Smooth muscle cell (in vitro differentiated cells): Measurements from ENCODE around the gene PHKG2. TPM values are rescaled to one million over a fixed set of nuclear protein-coding genes. Genes with fewer than 3 reads are reported as not detected.

Source experiments
- DNase-seq: peaks from one replicate; lab custom pipeline; 2025; ENCODE audit not compliant: unreplicated experiment; lab: John Stamatoyannopoulos, UW
- H2AFZ ChIP-seq: fragments of 200-600 bp; sonication (generic); 2 replicates; pipeline ENCODE4 v1.6.0; 2016; ENCODE audit warnings: antibody characterized with exemption, low read depth, mild to moderate bottlenecking
- H3F3A ChIP-seq: fragments of 200-600 bp; sonication (generic); 2 replicates; pipeline ENCODE4 v1.6.0; 2017; ENCODE audit warnings: antibody characterized with exemption, low read depth
- H3K27ac ChIP-seq: fragments of 200-600 bp; sonication (generic); 2 replicates; pipeline ENCODE4 v1.5.1; 2016; ENCODE audit warnings: low read depth, mild to moderate bottlenecking
- H3K27me3 ChIP-seq: fragments of 200-600 bp; sonication (generic); 2 replicates; pipeline ENCODE4 v1.6.1; 2016; ENCODE audit warnings: low read depth, mild to moderate bottlenecking
- H3K36me3 ChIP-seq: fragments of 200-600 bp; sonication (generic); 2 replicates; pipeline ENCODE4 v1.5.1; 2016; ENCODE audit warnings: low read depth
- H3K4me1 ChIP-seq: fragments of 200-600 bp; sonication (generic); 2 replicates; pipeline ENCODE4 v1.5.1; 2016; ENCODE audit warnings: low read depth
- H3K4me2 ChIP-seq: fragments of 200-600 bp; sonication (generic); 2 replicates; pipeline ENCODE4 v1.6.0; 2016; ENCODE audit warnings: mild to moderate bottlenecking
- H3K4me3 ChIP-seq: fragments of 200-600 bp; sonication (generic); 2 replicates; pipeline ENCODE4 v1.5.1; 2016; ENCODE audit warnings: mild to moderate bottlenecking
- H3K79me2 ChIP-seq: fragments of 200-600 bp; sonication (generic); 2 replicates; pipeline ENCODE4 v1.6.0; 2016; ENCODE audit warnings: low read depth, mild to moderate bottlenecking
- H3K9ac ChIP-seq: fragments of 200-600 bp; sonication (generic); 2 replicates; pipeline ENCODE4 v1.6.0; 2016; ENCODE audit warnings: low read depth
- H3K9me3 ChIP-seq: fragments of 200-600 bp; sonication (generic); replicated peaks from 2 replicates; pipeline ENCODE4 v1.5.1; 2016; ENCODE audit warnings: low read depth
- H4K20me1 ChIP-seq: fragments of 200-600 bp; sonication (generic); 2 replicates; pipeline ENCODE4 v1.6.0; 2016; ENCODE audit warnings: low read depth
- CTCF ChIP-seq: fragments of 200-600 bp; sonication (generic); IDR thresholded peaks from 2 replicates; pipeline ENCODE4 v1.5.1; 2017; ENCODE audit warnings: borderline replicate concordance, mild to moderate bottlenecking, antibody characterized with exemption; ENCODE audit not compliant: insufficient read depth, poor library complexity, severe bottlenecking
- WGBS: methylation state at CpG from one replicate; pipeline ENCODE4 v1.1.7; 2016; ENCODE audit warnings: low lambda C conversion rate; 5-methylcytosine and 5-hydroxymethylcytosine counted together
- polyA plus RNA-seq: library from polyadenylated mRNA; unstranded; fragments of >200 nt; fragmentation: Nextera tagmentation; extraction: Ambion mirVana; gene quantifications from 2 replicates; pipeline ENCODE4 v1.2.1, GENCODE V29; 2016
- total RNA-seq: library from RNA; depleted of rRNA; stranded (reverse); fragments of >200 nt; gene quantifications from 2 replicates; pipeline ENCODE4 v1.2.3, GENCODE V29; 2014

PHKG2 gene
- total and polyA plus RNA-seq, 2 experiments from 2014 or later = 24.9 to 39.1 TPM

DNA sequence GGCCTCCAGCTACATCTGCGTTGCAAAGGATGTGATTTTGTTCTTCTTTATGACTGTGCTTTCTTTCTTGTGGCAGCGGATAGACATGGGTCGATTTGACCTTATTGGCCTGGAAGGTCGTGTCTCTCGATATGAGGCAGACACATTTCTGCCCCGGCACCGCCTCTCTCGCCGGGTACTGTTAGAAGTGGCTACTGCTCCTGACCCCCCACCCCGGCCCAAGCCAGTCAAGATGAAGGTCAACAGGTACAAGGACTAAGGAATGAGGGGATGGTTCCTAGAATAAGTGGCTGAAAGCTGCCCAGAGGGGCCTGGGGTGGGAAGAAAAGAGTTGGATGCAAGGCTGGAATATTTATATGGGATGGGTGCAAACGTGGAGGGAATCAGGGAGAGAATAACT is 28.1 kb upstream of the PHKG2 start:
- Histone ChIP-seq H3K9me3 (no peaks in the 10 kb centered on the region), H3K4me2 (no peak overlapping the region), H3K9ac (no peak overlapping the region), H4K20me1 (peaks cover 57% of the 10 kb centered on the region), H3K27ac (no peak overlapping the region), H2AFZ (no peak overlapping the region), H3K4me3 (no peak overlapping the region), H3K79me2 (peaks cover 24% of the 10 kb centered on the region), H3F3A (peaks cover 11% of the 10 kb centered on the region), H3K4me1 (peaks cover 4% of the 10 kb centered on the region), H3K27me3 (no peaks in the 10 kb centered on the region), H3K36me3 (peaks cover 18% of the 10 kb centered on the region)
- WGBS = 95% methylated on average over 11 of the region's 11 CpGs
- TF ChIP-seq CTCF = no peak
- DNase-seq = no peak

DNA sequence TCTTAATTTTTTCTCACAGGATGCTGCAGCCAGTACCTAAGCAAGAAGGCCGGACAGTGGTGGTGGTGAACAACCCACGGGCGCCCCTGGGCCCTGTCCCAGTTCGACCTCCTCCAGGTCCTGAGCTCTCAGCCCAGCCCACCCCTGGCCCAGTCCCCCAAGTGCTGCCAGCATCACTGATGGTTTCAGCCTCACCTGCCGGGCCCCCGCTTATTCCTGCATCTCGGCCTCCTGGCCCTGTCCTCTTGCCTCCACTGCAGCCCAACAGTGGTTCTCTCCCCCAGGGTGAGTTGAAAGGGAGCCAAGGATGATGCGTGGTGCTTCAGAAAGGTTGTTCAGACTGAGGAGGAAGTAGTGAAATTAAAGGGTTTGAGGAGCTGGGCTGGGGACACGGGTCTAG is 27.5 kb upstream of the PHKG2 start:
- WGBS = 90% methylated on average over 9 of the region's 9 CpGs

DNA sequence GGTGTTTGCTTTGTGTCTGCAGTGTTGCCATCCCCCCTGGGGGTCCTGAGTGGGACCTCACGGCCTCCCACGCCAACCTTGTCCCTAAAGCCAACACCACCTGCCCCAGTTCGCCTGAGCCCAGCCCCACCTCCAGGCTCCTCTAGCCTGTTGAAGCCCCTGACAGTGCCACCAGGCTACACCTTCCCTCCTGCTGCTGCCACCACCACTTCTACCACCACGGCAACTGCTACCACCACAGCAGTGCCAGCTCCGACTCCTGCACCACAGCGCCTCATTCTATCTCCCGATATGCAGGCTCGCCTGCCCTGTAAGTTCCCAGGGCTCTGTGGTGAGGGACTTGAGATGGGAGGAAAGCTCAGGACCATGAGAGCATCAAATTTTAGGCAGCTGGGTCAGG is 27.1 kb upstream of the PHKG2 start:
- no peak overlapping the region for H3K27ac ChIP-seq
- H2AFZ ChIP-seq = no peak overlapping the region
- peaks cover 29% of the 10 kb centered on the region for H3K36me3 ChIP-seq
- peaks cover 8% of the 10 kb centered on the region for H3F3A ChIP-seq
- no peak for TF ChIP-seq CTCF
- no peak for DNase-seq
- H4K20me1 ChIP-seq = peaks cover 60% of the 10 kb centered on the region
- H3K4me1 ChIP-seq = peaks cover 3% of the 10 kb centered on the region
- WGBS = over 99% methylated on average over 6 of the region's 8 CpGs
- H3K4me3 ChIP-seq = no peak overlapping the region
- H3K27me3 ChIP-seq = no peaks in the 10 kb centered on the region
- H3K9ac ChIP-seq = no peak overlapping the region
- no peak overlapping the region for H3K4me2 ChIP-seq
- H3K9me3 ChIP-seq = no peaks in the 10 kb centered on the region
- H3K79me2 ChIP-seq = peaks cover 31% of the 10 kb centered on the region

More for the DNA sequence above, 27.5 kb upstream of the PHKG2 start:
- no peak for TF ChIP-seq CTCF
- no peak overlapping the region for H3K27ac ChIP-seq
- H3K4me1 ChIP-seq = peaks cover 4% of the 10 kb centered on the region
- H3K4me3 ChIP-seq = no peak overlapping the region
- H3K9me3 ChIP-seq = no peaks in the 10 kb centered on the region
- H3K27me3 ChIP-seq = no peaks in the 10 kb centered on the region
- peaks cover 26% of the 10 kb centered on the region for H3K79me2 ChIP-seq
- no peak overlapping the region for H2AFZ ChIP-seq
- peaks cover 59% of the 10 kb centered on the region for H4K20me1 ChIP-seq
- no peak overlapping the region for H3K4me2 ChIP-seq
- no peak overlapping the region for H3K9ac ChIP-seq
- DNase-seq = no peak
- peaks cover 25% of the 10 kb centered on the region for H3K36me3 ChIP-seq
- H3F3A ChIP-seq = peaks cover 11% of the 10 kb centered on the region

GRCh38 chr16:30721606-30722005 is 26.6 kb upstream of the PHKG2 start:
- Histone ChIP-seq H2AFZ (no peak overlapping the region), H3K27ac (no peak overlapping the region), H3K4me1 (no peaks in the 10 kb centered on the region), H3F3A (peaks cover 5% of the 10 kb centered on the region), H3K79me2 (peaks cover 33% of the 10 kb centered on the region), H3K27me3 (no peaks in the 10 kb centered on the region), H3K9me3 (no peaks in the 10 kb centered on the region), H3K4me2 (no peak overlapping the region), H4K20me1 (peaks cover 56% of the 10 kb centered on the region), H3K9ac (no peak overlapping the region), H3K4me3 (no peak overlapping the region), H3K36me3 (peaks cover 30% of the 10 kb centered on the region)
- DNase-seq = no peak
- no peak for TF ChIP-seq CTCF
- WGBS = 93% methylated on average over 1 of the region's 1 CpG
